HL-60 (cell line): ENCODE data around the gene NAV2.

Experiments used
- POLR2AphosphoS5 ChIP-seq: IDR thresholded peaks from 2 replicates; pipeline ENCODE4 v1.6.1; 2012; ENCODE audit warnings: low read depth
- SPI1 ChIP-seq: IDR thresholded peaks from 2 replicates; pipeline ENCODE4 v1.6.1; 2012; ENCODE audit warnings: low read depth, mild to moderate bottlenecking, borderline replicate concordance
- TF ChIP-seq, protein P1 (sequence below): IDR thresholded peaks from one replicate; pipeline ENCODE4 v1.5.1; 2011; ENCODE audit warnings: low read length, control low read depth, inconsistent platforms; ENCODE audit not compliant: insufficient read depth

GRCh38 chr11:19992998-19993397 is 280.4 kb downstream of the NAV2 start:
- TF ChIP-seq, protein P1, sequence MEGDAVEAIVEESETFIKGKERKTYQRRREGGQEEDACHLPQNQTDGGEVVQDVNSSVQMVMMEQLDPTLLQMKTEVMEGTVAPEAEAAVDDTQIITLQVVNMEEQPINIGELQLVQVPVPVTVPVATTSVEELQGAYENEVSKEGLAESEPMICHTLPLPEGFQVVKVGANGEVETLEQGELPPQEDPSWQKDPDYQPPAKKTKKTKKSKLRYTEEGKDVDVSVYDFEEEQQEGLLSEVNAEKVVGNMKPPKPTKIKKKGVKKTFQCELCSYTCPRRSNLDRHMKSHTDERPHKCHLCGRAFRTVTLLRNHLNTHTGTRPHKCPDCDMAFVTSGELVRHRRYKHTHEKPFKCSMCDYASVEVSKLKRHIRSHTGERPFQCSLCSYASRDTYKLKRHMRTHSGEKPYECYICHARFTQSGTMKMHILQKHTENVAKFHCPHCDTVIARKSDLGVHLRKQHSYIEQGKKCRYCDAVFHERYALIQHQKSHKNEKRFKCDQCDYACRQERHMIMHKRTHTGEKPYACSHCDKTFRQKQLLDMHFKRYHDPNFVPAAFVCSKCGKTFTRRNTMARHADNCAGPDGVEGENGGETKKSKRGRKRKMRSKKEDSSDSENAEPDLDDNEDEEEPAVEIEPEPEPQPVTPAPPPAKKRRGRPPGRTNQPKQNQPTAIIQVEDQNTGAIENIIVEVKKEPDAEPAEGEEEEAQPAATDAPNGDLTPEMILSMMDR = no peak
- TF ChIP-seq SPI1 = no peak
- no peak for TF ChIP-seq POLR2AphosphoS5
